GM21528 (cell line): ENCODE measurements around the gene CNOT3.
A peak's percentile ranks its signal among the peaks of the same experiment; 100 is the strongest.

ENCODE experiments used
- ATAC-seq: cut with Tn5 transposase; IDR thresholded peaks from one replicate; pipeline ENCODE4 v1.9.1; 2021; ENCODE audit warnings: mild to moderate bottlenecking, moderate library complexity; ENCODE audit not compliant: unreplicated experiment, low FRiP score

Gene CNOT3

GRCh38 chr19:54147676-54148075 lies 10.1 kb downstream of the CNOT3 start:
- ATAC-seq, result no peak

- ATAC-seq, result no peak
Measured at GRCh38 chr19:54148158-54148557, 10.6 kb downstream of the CNOT3 start.

GRCh38 chr19:54149021-54149812 lies 11.7 kb downstream of the CNOT3 start:
- no peak for ATAC-seq

GRCh38 chr19:54151362-54152035 lies 13.9 kb downstream of the CNOT3 start:
- ATAC-seq, result no peak

- no peak for ATAC-seq
Measured at GRCh38 chr19:54152267-54152666, 14.7 kb downstream of the CNOT3 start.

- no peak for ATAC-seq
Measured at GRCh38 chr19:54152878-54153524, 15.4 kb downstream of the CNOT3 start.

- ATAC-seq, result no peak
Measured at GRCh38 chr19:54153731-54154326, 16.3 kb downstream of the CNOT3 start.

GRCh38 chr19:54154603-54155345 lies 17.2 kb downstream of the CNOT3 start:
- no peak for ATAC-seq

GRCh38 chr19:54155694-54156093 lies 18.1 kb downstream of the CNOT3 start:
- ATAC-seq, result no peak

- ATAC-seq, result no peak
Measured at GRCh38 chr19:54156490-54156889, 18.9 kb downstream of the CNOT3 start.

GRCh38 chr19:54156953-54157352 lies 19.4 kb downstream of the CNOT3 start:
- no peak for ATAC-seq

- no peak for ATAC-seq
Measured at GRCh38 chr19:54158812-54159351, 21.3 kb downstream of the CNOT3 start.

- ATAC-seq, result peak; percentile 90
Measured at GRCh38 chr19:54159352-54160181, 22.0 kb downstream of the CNOT3 start, which contains the start of gene LENG1. Gene LENG1 (minus strand): TSS chr19:54159721. CDS start chr19:54159695, 26 bp downstream.

GRCh38 chr19:54160182-54160811 lies 22.7 kb downstream of the CNOT3 start:
- peak; percentile 11 for ATAC-seq

GRCh38 chr19:54160854-54161253 lies 23.3 kb downstream of the CNOT3 start:
- no peak for ATAC-seq

- no peak for ATAC-seq
Measured at GRCh38 chr19:54162241-54162805, 24.8 kb downstream of the CNOT3 start.

- ATAC-seq, result no peak
Measured at GRCh38 chr19:54162884-54163283, 25.3 kb downstream of the CNOT3 start.

- ATAC-seq, result no peak
Measured at GRCh38 chr19:54164369-54165068, 27.0 kb downstream of the CNOT3 start.
